Activated effector memory CD4-positive, alpha-beta T cell treated with Interleukin-2 at 50 U/mL for 16 hours (primary cell): Measurements from ENCODE around the gene FAM81B.

Source experiments
- DNase-seq: peaks from one replicate; pipeline ENCODE4 v3.0.0-alpha.2; 2020

Gene FAM81B

GRCh38 chr5:95403996-95404395 lies 12.8 kb downstream of the FAM81B start:
- DNase-seq: no peak

GRCh38 chr5:95406426-95407090 lies 15.4 kb downstream of the FAM81B start:
- DNase-seq: no peak

- DNase-seq: no peak
Measured at GRCh38 chr5:95410279-95410678, 19.1 kb downstream of the FAM81B start.

GRCh38 chr5:95411474-95411873 lies 20.3 kb downstream of the FAM81B start:
- no peak for DNase-seq

- DNase-seq: no peak
Measured at GRCh38 chr5:95414451-95414850, 23.3 kb downstream of the FAM81B start.

- DNase-seq: no peak
Measured at GRCh38 chr5:95417971-95418370, 26.8 kb downstream of the FAM81B start.

GRCh38 chr5:95422838-95423237 lies 31.7 kb downstream of the FAM81B start:
- no peak for DNase-seq

GRCh38 chr5:95424016-95424415 lies 32.9 kb downstream of the FAM81B start:
- DNase-seq: no peak

- no peak for DNase-seq
Measured at GRCh38 chr5:95424526-95424925, 33.4 kb downstream of the FAM81B start.

- DNase-seq: no peak
Measured at GRCh38 chr5:95426227-95426626, 35.1 kb downstream of the FAM81B start.

GRCh38 chr5:95432779-95433178 lies 41.6 kb downstream of the FAM81B start:
- DNase-seq: no peak

GRCh38 chr5:95439801-95440493 lies 48.8 kb downstream of the FAM81B start:
- DNase-seq: no peak

GRCh38 chr5:95440825-95441224 lies 49.7 kb downstream of the FAM81B start:
- no peak for DNase-seq

- no peak for DNase-seq
Measured at GRCh38 chr5:95441636-95442035, 50.5 kb downstream of the FAM81B start.

- DNase-seq: no peak
Measured at GRCh38 chr5:95445442-95445841, 54.3 kb downstream of the FAM81B start.

GRCh38 chr5:95445995-95446394 lies 54.8 kb downstream of the FAM81B start:
- no peak for DNase-seq

GRCh38 chr5:95446560-95447221 lies 55.5 kb downstream of the FAM81B start:
- DNase-seq: no peak

- DNase-seq: no peak
Measured at GRCh38 chr5:95447961-95448360, 56.8 kb downstream of the FAM81B start.

GRCh38 chr5:95448789-95449188 lies 57.6 kb downstream of the FAM81B start:
- no peak for DNase-seq

- DNase-seq: no peak
Measured at GRCh38 chr5:95449460-95449859, 58.3 kb downstream of the FAM81B start.

- no peak for DNase-seq
Measured at GRCh38 chr5:95454536-95454935, 63.4 kb downstream of the FAM81B start.

- no peak for DNase-seq
Measured at GRCh38 chr5:95460665-95461064, 69.5 kb downstream of the FAM81B start.

- DNase-seq: no peak
Measured at GRCh38 chr5:95471487-95471886, 80.3 kb downstream of the FAM81B start.

GRCh38 chr5:95471942-95472341 lies 80.8 kb downstream of the FAM81B start:
- DNase-seq: no peak
